ENCODE measurements around the gene PI4K2A. TPM values are rescaled to one million over a fixed set of nuclear protein-coding genes. Genes with fewer than 3 reads are reported as not detected.
A peak's percentile ranks its signal among the peaks of the same experiment; 100 is the strongest.

The PI4K2A gene
- total and polyA plus RNA-seq, 2 of the 4 experiments (the other 2 are of a cell fraction) = 15.8 to 27.3 TPM

DNA sequence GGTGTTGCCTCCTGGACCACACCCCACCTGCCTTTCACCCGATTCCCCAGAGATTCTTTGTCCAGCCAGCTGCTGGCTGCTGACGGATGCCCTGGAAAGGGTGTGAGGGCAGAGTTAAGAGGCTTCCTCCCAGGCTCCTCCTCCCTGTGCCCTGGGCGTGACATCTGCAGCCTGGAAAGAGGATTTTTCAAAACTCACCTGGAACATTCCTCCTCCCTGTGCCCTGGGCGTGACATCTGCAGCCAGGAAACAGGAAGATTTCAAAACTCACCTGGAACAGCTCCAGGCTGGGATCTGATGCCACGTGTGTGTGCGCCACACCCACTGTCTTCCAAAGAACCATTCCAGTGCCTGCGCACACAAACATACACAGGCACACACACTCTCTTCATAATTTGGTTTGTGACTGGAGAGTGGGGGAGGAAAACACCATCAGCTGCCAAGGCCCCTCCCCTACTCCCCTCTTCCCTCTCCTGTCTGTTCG is 78.2 kb downstream of the PI4K2A start:
- Histone ChIP-seq H3K4me2 (ENCODE audit: low read depth, low read length) (no peak overlapping the region), H2BK15ac (ENCODE audit: low read depth, low read length) (no peak overlapping the region), H4K5ac (ENCODE audit: low read depth, low read length) (no peak overlapping the region), H3K9me3 (ENCODE audit: control insufficient read depth, insufficient read depth, low read length) (no peaks in the 10 kb centered on the region), H4K91ac (ENCODE audit: insufficient read depth, low read depth, low read length) (no peak overlapping the region), H4K20me1 (ENCODE audit: insufficient read depth, low read length) (peaks cover 43% of the 10 kb centered on the region), H3K27ac (ENCODE audit: insufficient read depth, low read length) (no peak overlapping the region), H3K56ac (ENCODE audit: extremely low read depth, insufficient read depth, low read length) (no peak overlapping the region), H3K23ac (ENCODE audit: low read depth, low read length) (peak overlapping the region; percentile 17; the same call in 1 of the 2 replicates), H2BK120ac (ENCODE audit: low read depth, low read length) (no peak overlapping the region), H3K79me1 (ENCODE audit: low read depth in 1 of 2, low read length in 2 of 2) (peaks cover 36 to 57% of the 10 kb centered on the region in 2 experiments), H3K4me3 (ENCODE audit: insufficient read depth, low read depth, low read length) (no peak overlapping the region), H3K4ac (ENCODE audit: low read depth, low read length) (no peak overlapping the region), H3K4me1 (ENCODE audit: control insufficient read depth, insufficient read depth, low read length) (peaks cover 22% of the 10 kb centered on the region), H3K36me3 (ENCODE audit: control insufficient read depth, insufficient read depth, low read length) (peaks cover 31% of the 10 kb centered on the region), H2BK20ac (ENCODE audit: low read depth, low read length) (no peak overlapping the region), H2BK5ac (ENCODE audit: low read depth, low read length, poor library complexity, severe bottlenecking) (no peak overlapping the region), H2AFZ (replicated peaks; ENCODE audit: low read length, poor library complexity) (peak overlapping the region; percentile 67), H4K8ac (ENCODE audit: low read depth in 2 of 2, low read length in 2 of 2) (no peak overlapping the region; a peak in 1 of 4 replicates), H2AK5ac (ENCODE audit: low read depth, low read length) (0 out of 2 replicates have a peak overlapping the region, but pooled peaks have one; percentile 61), H3K9me1 (ENCODE audit: insufficient read depth, low read length) (peaks cover 20% of the 10 kb centered on the region), H3K18ac (ENCODE audit: low read depth, low read length) (no peak overlapping the region), H3K14ac (replicated peaks; ENCODE audit: low read depth, low read length) (no peak overlapping the region), H3K9ac (ENCODE audit: low read depth, low read length) (no peak overlapping the region), H2AK9ac (replicated peaks; ENCODE audit: low read depth, low read length, poor library complexity) (peak overlapping the region; percentile 89), H3K27me3 (ENCODE audit: control insufficient read depth, insufficient read depth, low read length) (no peaks in the 10 kb centered on the region)
- no CpG with 5 or more reads among the region's 8 CpGs for whole genome bisulfite sequencing, 2 experiments (ENCODE audit: extremely low coverage in 2 of 2, insufficient read length in 1 of 2)
- dilution Hi-C loops (cut with HindIII; ENCODE audit: low sequenced_read_pairs, unreplicated experiment) = no loop called here
- ATAC-seq (ENCODE audit: low read depth) (no peak), DNase-seq (no peak)
- BruUV-seq (replicated peaks) = no TSS peak
- intact Hi-C loops (cut with micrococcal nuclease) = no loop called here
- CTCF ChIA-PET = interaction anchor here (0.6 kb wide), 1 partner anchor 15 kb away, joined by 4 read pairs; no protein-coding TSS in a partner anchor
- in situ Hi-C loops (cut with MboI; ENCODE audit: low sequenced_read_pairs) = no loop called here
- POLR2A ChIA-PET (ENCODE audit: unreplicated experiment) = interaction anchor here (0.6 kb wide), 1 partner anchor 10 kb away, joined by 11 read pairs; no protein-coding TSS in a partner anchor
- TF ChIP-seq POLR2A (IDR thresholded peaks at IDR 0.05; ENCODE audit: low read depth, low read length) (no peak), RFX5 (IDR thresholded peaks at IDR 0.05; ENCODE audit: low read depth, low read length) (no peak), RCOR1 (IDR thresholded peaks at IDR 0.05; ENCODE audit: insufficient replicate concordance, low read length) (no peak), RAD21 (IDR thresholded peaks at IDR 0.05; ENCODE audit: low read length) (no peak), CHD1 (IDR thresholded peaks at IDR 0.05; ENCODE audit: low read depth, low read length) (no peak), CEBPB (IDR thresholded peaks at IDR 0.05; ENCODE audit: low read depth, low read length) (no peak)
- TF ChIP-seq, protein P1, sequence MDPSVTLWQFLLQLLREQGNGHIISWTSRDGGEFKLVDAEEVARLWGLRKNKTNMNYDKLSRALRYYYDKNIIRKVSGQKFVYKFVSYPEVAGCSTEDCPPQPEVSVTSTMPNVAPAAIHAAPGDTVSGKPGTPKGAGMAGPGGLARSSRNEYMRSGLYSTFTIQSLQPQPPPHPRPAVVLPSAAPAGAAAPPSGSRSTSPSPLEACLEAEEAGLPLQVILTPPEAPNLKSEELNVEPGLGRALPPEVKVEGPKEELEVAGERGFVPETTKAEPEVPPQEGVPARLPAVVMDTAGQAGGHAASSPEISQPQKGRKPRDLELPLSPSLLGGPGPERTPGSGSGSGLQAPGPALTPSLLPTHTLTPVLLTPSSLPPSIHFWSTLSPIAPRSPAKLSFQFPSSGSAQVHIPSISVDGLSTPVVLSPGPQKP (IDR thresholded peaks at IDR 0.05; ENCODE audit: borderline replicate concordance, low read depth, low read length) = no peak
- TF ChIP-seq, protein P2, sequence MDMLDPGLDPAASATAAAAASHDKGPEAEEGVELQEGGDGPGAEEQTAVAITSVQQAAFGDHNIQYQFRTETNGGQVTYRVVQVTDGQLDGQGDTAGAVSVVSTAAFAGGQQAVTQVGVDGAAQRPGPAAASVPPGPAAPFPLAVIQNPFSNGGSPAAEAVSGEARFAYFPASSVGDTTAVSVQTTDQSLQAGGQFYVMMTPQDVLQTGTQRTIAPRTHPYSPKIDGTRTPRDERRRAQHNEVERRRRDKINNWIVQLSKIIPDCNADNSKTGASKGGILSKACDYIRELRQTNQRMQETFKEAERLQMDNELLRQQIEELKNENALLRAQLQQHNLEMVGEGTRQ (IDR thresholded peaks at IDR 0.05; ENCODE audit: low read depth, low read length) = no peak
